H1 (cell line): ENCODE results near the gene CD3D.

ENCODE experiments used
- EP300 ChIP-seq, 2 experiments: IDR thresholded peaks; 1 replicate in 1 of 2; 2 replicates in 1 of 2; pipeline ENCODE4 v1.6.1; 2011 to 2012; ENCODE audit warnings: low read depth in 2 of 2, low read length in 2 of 2, mild to moderate bottlenecking in 2 of 2, borderline replicate concordance in 1 of 2, inconsistent platforms in 1 of 2, moderate library complexity in 1 of 2
- EZH2 ChIP-seq: fragments of 200-600 bp; sonication (generic); IDR thresholded peaks from 2 replicates; pipeline ENCODE4 v1.7.1; 2012; ENCODE audit warnings: low read depth, mild to moderate bottlenecking, moderate library complexity, low read length, inconsistent platforms; ENCODE audit not compliant: severe bottlenecking
- FOSL1 ChIP-seq: IDR thresholded peaks from 2 replicates; pipeline ENCODE4 v1.6.1; 2011; ENCODE audit warnings: mild to moderate bottlenecking, low read depth, low read length, moderate library complexity; ENCODE audit not compliant: insufficient read depth
- GABPA ChIP-seq: IDR thresholded peaks from 2 replicates; pipeline ENCODE4 v1.6.1; 2011; ENCODE audit warnings: mild to moderate bottlenecking, low read length, moderate library complexity, borderline replicate concordance; ENCODE audit not compliant: insufficient read depth
- NRF1 ChIP-seq: IDR thresholded peaks from 2 replicates; pipeline ENCODE4 v1.6.1; 2011; ENCODE audit warnings: mild to moderate bottlenecking, low read depth, low read length, improper control_type of control experiment
- SAP30 ChIP-seq: fragments of 300-600 bp; sonication (generic); IDR thresholded peaks from 2 replicates; pipeline ENCODE4 v1.7.1; 2012; ENCODE audit warnings: low read length, moderate library complexity, mild to moderate bottlenecking, inconsistent platforms; ENCODE audit not compliant: insufficient read depth, insufficient replicate concordance
- SP1 ChIP-seq: IDR thresholded peaks from 2 replicates; pipeline ENCODE4 v1.6.1; 2011; ENCODE audit warnings: low read depth, low read length
- TF ChIP-seq, protein P1 (sequence below): IDR thresholded peaks from 2 replicates; pipeline ENCODE4 v1.6.1; 2012; ENCODE audit warnings: low read length, inconsistent platforms
- TF ChIP-seq, protein P2 (sequence below): IDR thresholded peaks from 2 replicates; pipeline ENCODE4 v1.6.1; 2012; ENCODE audit warnings: inconsistent platforms
- TF ChIP-seq, protein P3 (sequence below), 3 experiments: IDR thresholded peaks; 1 replicate in 2 of 3; 2 replicates in 1 of 3; pipeline versions ENCODE4 v1.5.1 to v1.6.1; 2011; ENCODE audit warnings: low read length in 3 of 3, mild to moderate bottlenecking in 3 of 3, inconsistent platforms in 2 of 3, low read depth in 1 of 3, moderate library complexity in 1 of 3; ENCODE audit not compliant: insufficient read depth in 1 of 3; ENCODE audit errors: control extremely low read depth in 1 of 3
- TF ChIP-seq, protein P4 (sequence below): IDR thresholded peaks from 2 replicates; pipeline ENCODE4 v1.6.1; 2011; ENCODE audit warnings: low read length, improper control_type of control experiment

DNA sequence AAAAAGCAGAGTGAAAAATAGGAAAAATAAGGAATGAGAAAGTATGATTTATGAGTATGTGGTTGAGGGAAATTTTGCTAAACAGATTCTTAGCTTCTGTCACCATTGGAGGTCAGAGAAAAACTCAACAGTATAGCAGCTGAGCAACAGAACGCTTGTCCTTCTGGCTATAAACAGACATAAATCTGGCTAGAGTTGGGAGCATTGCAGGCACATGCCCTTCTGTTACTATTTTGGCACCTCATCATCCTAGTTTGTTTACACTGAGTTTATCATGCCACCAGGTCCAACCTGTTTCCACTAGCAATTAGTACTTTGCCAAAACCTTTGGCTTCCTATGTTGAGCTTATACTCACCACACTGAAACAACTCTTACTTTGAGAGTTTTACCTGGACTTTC, 23.8 kb upstream of the CD3D start:
- TF ChIP-seq EZH2, result no peak
- no peak for TF ChIP-seq SP1
- TF ChIP-seq, protein P1, sequence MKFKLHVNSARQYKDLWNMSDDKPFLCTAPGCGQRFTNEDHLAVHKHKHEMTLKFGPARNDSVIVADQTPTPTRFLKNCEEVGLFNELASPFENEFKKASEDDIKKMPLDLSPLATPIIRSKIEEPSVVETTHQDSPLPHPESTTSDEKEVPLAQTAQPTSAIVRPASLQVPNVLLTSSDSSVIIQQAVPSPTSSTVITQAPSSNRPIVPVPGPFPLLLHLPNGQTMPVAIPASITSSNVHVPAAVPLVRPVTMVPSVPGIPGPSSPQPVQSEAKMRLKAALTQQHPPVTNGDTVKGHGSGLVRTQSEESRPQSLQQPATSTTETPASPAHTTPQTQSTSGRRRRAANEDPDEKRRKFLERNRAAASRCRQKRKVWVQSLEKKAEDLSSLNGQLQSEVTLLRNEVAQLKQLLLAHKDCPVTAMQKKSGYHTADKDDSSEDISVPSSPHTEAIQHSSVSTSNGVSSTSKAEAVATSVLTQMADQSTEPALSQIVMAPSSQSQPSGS, result no peak
- TF ChIP-seq EP300 (IDR thresholded peaks at IDR 0.05; ENCODE audit: borderline replicate concordance in 1 of 2, low read depth in 2 of 2, low read length in 2 of 2), result no peak
- TF ChIP-seq, protein P2, sequence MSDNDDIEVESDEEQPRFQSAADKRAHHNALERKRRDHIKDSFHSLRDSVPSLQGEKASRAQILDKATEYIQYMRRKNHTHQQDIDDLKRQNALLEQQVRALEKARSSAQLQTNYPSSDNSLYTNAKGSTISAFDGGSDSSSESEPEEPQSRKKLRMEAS, result no peak
- no peak for TF ChIP-seq NRF1
- TF ChIP-seq SAP30, result no peak
- TF ChIP-seq, protein P3, sequence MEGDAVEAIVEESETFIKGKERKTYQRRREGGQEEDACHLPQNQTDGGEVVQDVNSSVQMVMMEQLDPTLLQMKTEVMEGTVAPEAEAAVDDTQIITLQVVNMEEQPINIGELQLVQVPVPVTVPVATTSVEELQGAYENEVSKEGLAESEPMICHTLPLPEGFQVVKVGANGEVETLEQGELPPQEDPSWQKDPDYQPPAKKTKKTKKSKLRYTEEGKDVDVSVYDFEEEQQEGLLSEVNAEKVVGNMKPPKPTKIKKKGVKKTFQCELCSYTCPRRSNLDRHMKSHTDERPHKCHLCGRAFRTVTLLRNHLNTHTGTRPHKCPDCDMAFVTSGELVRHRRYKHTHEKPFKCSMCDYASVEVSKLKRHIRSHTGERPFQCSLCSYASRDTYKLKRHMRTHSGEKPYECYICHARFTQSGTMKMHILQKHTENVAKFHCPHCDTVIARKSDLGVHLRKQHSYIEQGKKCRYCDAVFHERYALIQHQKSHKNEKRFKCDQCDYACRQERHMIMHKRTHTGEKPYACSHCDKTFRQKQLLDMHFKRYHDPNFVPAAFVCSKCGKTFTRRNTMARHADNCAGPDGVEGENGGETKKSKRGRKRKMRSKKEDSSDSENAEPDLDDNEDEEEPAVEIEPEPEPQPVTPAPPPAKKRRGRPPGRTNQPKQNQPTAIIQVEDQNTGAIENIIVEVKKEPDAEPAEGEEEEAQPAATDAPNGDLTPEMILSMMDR (IDR thresholded peaks at IDR 0.05; ENCODE audit: control extremely low read depth in 1 of 3, insufficient read depth in 1 of 3, low read depth in 1 of 3, low read length in 3 of 3), result no peak
- no peak for TF ChIP-seq FOSL1
- no peak for TF ChIP-seq GABPA
- TF ChIP-seq, protein P4, sequence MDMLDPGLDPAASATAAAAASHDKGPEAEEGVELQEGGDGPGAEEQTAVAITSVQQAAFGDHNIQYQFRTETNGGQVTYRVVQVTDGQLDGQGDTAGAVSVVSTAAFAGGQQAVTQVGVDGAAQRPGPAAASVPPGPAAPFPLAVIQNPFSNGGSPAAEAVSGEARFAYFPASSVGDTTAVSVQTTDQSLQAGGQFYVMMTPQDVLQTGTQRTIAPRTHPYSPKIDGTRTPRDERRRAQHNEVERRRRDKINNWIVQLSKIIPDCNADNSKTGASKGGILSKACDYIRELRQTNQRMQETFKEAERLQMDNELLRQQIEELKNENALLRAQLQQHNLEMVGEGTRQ, result no peak
